ENCODE data around the gene OR2V2.
"Not testable (repeated sequence)": the region's sequence is repeated elsewhere in the genome, so short reads cannot be mapped to it uniquely, and the experiment has no call there.

Gene OR2V2

DNA sequence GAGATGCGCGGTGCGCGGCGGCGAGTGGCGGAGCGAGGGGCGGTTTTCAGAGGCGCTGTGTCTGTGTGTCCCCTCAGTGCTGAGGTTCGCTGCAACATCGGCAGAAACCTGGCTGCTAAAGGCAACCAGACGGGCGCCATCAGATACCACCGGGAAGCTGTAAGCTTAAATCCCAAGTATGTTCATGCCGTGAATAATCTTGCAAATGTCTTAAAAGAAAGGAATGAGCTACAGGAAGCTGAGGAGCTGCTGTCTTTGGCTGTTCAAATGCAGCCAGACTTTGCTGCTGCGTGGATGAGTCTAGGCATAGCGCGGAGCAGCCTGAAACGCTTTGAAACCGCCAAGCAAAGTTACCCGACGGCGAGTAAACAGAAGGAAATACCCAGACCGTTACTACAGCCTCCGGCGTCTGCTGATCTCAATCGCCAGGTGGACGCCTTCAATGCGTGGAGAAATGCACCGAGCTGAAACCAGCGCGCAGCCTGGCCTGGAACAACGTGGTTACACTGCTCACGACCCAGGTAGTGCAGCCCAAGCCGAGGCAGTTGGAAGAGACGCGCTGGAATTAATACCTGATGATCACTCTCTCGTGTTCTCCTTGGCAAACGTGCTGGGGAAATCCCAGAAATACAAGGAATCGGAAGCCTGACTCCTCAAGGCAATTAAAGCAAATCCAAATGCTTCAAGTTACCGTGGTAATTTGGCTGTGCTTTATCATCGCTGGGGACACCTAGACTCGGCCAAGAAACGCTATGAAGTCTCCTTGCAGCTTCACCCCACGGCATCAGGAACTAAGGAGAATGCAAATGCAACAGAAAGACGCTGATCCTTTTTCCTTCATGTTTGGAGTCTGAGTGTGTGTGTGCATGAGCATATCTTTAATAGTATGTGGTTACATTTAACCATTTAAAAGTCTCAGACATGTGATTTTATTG, 32.3 kb upstream of the OR2V2 start:
- no peak for DNase-seq (ENCODE audit: low read depth)

DNA sequence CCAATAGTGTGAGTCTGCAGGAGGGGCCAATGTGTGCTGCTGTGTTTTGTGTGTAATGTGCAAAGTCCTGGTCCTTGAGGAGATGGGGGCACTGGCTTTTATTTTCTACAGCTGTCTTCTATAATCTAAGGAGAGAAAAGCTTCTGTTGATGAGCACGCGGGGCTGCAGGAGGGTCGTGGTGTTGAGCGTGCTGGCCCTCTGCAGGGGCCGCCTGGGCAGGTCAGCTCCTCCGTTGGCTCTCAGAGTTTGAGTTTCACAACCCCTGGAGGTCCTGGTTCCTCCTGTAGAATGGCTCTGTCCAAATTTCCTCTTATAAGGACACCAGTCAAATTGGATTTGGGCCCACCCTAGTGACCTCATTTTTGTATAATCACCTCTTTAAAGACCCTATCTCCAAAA, 29.0 kb upstream of the OR2V2 start:
- DNase-seq (ENCODE audit: low read depth): no peak

DNA sequence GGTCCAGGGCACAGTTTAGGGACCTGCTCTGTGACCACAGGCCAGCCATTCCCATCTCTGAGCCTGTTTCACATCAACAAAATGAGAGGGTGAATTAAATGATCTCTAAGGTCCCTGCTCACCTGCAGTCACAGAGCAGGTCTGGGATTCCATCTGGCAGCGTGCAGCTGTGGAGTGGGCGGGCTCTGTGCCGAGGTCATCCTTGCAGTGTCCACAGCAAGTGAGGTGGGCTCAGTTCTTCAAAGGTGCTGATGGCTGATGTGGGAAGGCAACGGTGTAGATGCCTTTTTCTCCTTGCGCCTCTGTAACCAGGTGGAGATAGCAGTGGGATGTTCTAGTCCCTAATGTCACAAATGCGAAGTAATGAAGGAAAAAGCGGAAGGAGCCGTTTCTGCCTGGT, 28.3 kb upstream of the OR2V2 start:
- no peak for DNase-seq (ENCODE audit: low read depth)

DNA sequence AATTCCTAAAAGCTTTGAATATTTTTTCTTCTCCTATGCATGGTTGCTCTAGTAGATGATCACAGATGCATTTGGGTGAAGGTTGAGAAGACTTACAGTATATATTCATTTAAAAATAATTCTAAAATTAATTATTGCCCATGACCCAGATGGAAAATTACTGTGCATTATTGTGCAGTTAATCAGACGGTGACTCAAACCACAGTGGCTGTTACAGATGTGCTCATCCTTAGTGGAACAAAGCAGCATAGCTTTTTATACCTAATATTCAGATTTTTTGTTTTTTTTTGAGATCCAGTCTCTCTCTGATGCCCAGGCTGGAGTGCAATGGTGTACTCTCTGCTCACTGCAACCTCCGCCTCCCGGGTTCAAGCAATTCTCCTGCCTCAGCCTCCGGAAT, 27.1 kb upstream of the OR2V2 start:
- DNase-seq (ENCODE audit: low read depth): no peak

DNA sequence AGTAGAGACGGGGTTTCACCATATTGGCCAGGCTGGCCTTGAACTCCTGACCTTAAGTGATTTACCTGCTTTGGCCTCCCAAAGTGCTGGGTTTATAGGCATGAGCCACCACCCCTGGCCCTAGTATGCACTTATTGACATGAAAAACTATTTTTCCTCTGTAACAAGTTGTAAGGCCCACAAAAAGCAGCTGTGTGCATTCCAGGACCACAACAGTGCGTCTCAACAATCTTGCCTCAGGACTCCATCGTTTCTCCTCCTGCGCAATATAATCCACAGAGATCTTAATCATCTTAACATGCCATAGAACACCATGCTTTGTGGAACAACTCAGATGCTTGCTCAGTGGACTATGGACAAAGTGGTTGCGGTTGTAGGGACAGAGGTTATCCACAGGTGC, 26.6 kb upstream of the OR2V2 start:
- no peak for DNase-seq (ENCODE audit: low read depth)

DNA sequence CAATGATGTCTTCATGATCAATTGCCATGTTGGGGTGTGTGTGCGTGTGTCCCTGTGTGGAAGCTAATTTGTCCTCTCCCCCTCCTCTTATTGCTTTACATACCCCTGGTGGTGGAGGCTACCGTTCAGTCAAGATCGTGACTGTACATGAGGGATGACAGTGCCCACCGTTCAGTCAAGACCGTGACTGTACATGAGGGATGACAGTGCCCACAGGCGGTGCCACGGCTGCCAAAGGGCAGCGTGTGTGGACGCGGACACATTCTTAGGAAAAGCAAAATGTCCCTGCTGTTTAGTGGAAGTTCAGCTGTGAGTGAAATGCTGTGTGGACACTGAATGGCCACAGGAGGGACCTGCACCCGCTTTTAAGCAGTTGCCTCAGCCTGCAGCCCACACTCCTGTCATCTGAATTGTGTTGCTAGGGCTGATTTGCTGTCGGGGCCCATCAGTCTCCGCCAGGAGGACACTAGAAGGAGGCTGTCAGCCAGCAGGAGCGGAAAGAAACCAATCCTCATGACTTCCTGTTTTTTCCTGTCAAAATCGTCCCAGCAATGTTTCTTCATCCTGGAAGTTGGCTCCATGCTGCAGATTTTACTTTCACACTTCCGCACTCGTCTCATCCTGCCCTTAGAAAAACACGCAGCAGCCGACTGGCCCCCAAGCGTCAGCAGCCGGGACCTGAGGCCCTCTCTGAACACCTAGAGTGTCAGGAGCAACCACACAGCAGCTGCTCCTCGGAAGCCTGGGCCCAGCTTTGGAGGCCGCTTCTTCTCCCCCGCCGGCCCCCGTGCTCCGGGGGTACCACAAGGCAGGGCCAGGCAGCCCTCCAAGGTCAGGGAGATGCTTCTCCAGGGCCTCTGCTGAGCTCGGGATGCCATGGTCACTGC, 25.5 kb upstream of the OR2V2 start:
- DNase-seq (ENCODE audit: low read depth): no peak

DNA sequence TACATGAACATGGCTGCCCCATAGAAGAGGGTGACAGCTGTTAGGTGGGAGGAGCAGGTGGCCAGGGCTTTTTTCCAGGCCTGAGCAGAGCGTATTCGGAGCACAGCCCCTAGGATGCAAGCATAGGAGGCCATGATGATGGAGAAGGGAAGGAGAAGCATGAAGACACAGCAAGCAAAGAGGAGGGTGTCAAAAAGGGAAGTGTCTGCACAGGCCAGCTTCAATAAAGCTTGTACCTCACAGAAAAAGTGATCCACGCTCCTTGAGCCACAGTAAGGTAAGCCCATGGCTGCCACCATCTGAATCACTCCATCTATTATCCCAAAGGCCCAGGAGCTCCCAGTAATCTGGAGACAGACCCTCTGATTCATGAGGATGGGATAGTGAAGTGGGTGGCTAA, 22.9 kb upstream of the OR2V2 start:
- DNase-seq (ENCODE audit: low read depth): no peak

DNA sequence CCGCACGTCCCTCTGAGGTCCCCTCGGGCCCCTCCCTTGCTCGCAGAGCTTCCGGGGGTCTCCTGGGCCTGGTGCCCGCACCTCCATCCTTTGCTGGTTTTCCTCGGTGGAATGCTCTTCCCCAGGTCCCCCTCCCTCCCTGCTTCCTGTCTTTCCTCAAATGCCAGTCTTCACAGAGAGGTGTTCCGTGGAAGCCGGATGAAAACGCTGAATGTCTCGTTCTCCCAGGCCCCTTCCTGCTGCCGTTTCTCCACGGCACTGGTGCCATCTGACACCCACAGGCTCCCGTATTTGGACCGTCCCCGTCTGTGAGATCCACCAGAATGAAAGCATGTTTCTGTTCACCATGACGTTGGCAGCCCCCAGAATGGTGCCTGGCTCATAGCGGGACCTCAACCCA, 20.5 kb upstream of the OR2V2 start:
- DNase-seq (ENCODE audit: low read depth): no peak

DNA sequence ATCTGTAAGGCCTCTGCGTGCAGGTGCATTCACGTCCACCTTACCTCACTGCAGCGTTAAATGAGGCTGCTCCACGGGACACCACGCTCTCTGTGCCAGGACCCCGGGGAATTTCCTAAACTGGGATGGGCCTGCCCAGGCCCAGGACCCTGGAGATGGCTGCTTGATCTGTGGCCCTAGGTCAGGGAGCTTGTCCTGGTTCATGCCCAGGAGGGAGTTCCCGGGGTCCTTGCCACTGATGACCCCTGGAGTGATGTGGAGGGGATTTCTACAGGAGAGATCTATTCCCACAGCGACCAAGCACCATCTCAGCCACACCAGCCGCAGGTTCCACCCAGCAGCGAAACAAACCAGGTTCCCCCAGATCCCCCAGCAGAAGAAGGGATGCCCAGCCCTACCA, 19.9 kb upstream of the OR2V2 start:
- no peak for DNase-seq (ENCODE audit: low read depth)

DNA sequence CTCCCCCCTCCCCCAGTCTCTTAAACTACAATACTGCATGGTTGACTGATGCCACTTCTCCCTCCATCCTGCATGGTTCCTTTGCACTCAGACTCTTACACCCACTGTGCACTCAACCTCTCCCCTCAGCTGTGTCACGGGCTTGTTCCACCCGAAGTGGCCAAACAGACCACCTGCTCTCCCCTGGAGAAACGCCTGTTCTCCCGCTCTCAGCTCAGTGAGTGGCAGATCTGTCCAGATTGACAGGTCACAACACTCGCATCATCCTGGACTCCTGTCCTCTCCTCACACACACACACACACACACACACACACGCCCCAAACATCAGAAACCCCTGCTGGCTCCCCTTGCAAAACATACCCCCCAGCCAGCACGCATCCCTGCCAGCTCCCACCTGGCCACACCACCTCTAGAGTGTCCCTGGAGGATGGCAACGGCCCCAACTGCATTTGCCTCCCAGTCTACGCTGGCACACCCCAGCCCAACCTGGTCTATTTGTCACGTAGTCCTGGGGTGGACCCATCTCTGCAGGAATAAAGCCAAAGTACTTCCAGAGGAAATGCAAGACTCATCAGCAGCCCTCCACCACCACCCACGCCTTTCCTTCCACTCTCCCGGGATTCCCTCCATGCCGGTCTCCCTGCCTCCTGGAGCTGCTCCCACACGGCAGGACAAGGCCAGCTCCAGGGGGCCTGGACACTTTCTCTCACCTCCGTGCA, 19.3 kb upstream of the OR2V2 start:
- DNase-seq (ENCODE audit: low read depth): no peak

DNA sequence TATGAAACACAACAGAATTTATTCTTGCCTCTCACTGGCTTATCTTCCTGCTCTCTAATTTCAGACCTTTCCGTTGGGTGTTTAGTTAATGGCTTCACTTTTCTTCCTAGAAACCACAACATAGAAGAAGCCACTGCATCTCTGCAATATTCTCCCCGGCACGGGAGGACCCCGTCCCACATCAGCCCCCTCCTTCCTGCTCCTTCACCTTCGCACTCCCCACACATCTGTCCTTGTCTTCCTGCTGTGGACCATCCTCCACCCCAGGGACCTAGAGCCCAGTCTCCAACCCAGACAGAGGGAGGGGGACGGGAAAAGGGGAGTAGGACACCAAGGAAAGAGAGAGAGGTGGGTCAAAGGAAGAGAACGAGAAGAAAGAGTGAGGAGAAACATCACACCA, 17.8 kb upstream of the OR2V2 start:
- no peak for DNase-seq (ENCODE audit: low read depth)

DNA sequence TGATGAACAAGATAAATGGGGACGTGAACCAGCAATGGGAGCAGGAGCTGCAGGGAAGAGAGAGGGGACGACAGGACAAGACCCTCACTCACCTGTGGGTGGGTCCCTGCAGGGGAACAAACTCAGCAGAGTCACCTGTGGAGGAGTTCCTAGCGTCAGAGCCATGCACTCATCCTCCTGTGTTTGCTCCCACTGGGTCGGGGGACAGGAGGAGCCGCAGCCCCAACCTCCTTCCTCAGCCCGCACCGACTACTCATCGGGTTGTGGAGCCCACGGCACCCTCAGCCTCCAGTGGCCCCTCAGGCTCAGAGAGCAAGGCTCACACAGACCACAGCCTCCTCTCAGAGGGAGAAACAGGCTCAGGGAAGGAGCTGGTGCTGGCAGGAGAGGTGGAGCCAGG, 17.3 kb upstream of the OR2V2 start:
- DNase-seq (ENCODE audit: low read depth): not testable (repeated sequence)

DNA sequence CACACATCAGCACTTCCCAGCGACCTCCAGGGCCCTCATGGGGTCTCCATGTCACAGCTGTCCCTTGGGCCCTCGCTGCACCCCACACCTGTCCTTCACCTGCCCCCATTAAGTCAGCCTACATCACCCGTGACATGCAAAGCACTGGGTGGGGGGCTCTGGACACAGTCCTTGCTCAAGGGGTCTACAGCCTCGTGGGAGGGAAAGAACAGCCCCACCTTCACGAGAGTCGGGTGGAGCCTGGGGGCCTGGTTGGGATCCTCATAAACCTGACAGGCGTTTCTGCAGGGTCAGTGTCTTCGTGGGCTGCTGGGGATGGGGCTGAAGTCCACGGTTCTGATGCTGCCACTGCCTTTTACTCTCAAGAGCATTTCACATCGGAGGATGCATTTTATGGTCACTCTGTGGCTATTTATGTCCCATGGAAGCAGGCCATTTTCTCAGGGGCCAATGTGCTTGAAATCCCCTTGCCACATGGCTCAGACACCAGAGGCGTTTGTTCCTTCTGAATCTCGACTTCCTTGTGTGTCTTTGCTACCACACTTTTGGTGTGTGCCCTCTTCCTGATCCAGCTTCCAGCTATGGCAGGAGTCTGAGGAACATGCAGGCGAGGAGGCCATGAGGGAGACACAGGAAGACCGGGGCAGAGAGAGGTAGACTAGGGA, 16.4 kb upstream of the OR2V2 start, which contains the start of gene OR2V1:
Gene OR2V1, minus strand, starts transcription at position 338 of the 665 bp plus-strand sequence. CDS start 5,865 bp downstream, outside the sequence.
- no peak for DNase-seq (ENCODE audit: low read depth)

DNA sequence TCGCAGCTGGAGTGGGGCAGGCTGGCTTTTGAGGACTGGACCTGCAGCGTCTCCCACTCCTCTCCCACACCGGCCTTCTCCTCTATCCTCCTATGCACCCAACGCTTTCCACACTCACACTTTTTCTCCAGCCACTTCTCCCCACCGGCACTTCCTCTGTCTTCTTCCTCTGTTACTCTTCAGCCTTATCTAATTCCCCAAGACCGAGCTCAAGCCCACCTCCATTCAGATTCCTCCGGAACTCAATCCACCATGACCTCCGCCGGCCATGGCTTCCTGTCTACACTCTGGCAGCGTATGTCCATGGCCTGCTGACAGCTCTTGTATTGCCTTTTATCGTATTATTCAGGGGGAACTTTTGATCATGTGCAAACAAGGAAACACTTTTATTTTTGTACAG, 15.9 kb upstream of the OR2V2 start:
- DNase-seq (ENCODE audit: low read depth): no peak

DNA sequence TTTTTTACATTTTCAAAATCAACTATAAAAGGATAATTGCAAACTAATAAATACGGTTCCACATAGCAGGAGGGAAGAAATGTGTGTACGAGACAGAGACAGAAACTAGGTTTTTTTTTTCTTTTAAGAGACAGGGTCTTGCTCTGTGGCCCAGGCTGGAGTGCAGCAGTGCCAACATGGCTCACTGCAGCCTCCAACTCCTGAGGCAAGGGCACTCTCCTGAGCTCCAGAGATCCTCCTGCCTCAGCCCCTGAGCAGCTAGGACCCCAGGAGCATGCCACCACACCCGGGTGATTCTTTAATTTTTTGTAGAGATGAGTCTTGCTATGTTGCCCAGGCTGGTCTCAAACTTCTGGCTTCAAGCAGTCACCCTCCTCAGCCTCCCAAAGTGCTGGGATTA, 14.3 kb upstream of the OR2V2 start:
- DNase-seq (ENCODE audit: low read depth): no peak

DNA sequence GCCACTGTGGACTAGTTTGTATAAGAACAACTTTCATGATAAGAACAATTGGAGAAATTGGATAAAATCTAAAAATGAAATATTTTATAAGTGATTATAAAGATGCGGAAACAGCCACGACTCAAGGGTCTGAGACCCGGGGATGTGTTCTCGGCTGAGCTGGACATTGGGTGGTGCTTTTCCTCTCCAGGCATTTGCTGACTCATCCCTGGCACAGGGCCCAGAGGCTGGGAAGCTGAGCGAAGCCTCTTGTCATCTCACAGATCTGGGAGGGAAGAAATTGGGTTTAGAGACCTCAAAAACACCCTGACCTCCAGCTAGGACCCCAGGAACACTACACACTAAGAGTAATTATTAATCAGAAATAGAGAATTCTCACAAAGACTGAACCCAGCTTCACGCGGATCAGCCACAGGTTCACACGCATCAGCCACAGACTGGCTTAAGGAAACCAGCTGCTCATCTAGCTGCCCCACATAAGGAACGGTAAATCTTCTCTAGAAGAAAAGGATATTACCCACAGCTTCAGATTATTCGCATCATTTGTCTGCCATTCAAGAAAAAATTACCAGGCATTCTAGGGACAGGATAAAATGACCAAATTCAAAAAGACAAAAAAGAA, 13.7 kb upstream of the OR2V2 start:
- DNase-seq (ENCODE audit: low read depth): no peak

DNA sequence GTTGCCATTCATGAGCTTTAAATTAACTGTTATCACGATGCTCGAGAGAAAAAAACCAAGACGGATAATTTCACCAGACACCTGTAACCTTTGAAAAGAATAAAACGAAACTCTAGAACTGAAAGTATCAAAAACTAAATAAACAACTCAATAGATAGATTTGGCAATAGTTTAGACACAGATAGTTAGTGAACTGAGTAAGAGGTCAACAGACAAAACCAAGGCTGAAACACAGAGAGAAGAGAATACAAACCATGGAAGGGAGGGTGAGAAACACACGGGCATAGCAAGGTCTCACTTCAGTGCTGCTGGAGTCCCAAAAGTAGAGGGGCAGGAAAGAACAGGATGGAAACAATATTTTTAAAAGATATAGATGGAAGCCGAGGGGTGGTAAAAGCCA, 13.1 kb upstream of the OR2V2 start:
- no peak for DNase-seq (ENCODE audit: low read depth)

DNA sequence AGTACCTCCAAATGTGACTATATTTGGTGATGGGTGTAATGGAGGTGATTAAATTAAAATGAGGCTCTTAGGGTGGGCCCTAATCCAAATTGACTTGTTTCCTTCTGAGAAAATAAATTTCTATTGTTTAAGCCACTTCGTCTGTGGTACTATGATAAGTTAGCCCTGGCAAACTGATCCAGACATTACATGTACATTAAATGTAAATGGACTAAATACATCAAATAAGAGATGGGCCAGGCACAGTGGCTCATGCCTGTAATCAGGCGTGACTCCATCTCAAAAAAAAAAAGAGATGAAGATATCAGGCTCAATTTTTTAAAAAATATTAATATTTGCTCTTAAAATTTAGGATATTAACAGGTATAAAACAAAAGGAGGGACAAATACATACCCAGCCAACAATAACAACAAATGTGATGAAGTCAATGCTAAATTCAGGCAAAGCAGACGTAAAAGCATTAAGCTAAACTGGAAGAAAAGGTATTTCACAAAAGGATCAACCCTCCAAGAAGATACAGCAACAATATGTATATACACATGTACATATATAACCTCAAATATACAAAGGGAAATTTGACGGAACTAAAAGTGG, 10.9 kb upstream of the OR2V2 start:
- no peak for DNase-seq (ENCODE audit: low read depth)

DNA sequence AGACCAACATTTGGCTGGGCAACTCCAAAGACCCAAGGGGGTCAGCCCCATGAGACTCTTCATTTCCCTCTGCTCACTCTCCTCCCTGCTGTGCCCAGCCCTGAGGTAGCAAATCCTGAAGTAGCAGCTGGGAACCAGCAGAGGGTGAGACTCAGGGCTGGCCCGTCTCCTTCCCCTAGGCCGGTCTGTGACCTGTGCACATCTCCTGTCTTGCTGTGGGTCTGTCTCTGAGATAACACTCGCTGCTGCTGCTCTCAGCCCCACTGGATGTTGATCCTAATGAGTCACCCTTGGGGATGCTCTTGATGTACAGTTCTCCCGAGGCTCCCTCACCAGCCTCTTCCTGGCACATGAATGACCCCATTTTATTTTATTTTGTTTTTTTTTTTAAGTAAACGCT, 9.1 kb upstream of the OR2V2 start:
- DNase-seq (ENCODE audit: low read depth): no peak

DNA sequence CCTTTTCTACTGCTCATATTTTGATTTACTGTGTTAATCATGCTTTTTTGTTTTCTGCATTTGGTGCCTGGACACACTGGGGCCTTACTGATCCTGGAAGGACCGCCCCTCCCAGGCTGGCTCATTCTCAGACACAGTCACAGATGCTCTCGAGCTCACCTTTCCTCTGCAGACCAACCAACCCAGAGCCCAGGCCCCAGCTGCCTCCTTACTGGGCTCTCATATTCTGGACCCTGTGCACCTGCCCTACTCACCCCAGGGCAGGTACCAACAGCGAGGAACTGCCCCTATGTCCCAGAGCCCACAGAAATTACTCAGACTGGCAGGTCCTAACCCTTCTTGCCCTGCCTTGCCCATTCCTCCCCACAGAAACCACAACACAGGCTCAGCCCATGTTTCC, 6.6 kb upstream of the OR2V2 start:
- DNase-seq (ENCODE audit: low read depth): no peak

DNA sequence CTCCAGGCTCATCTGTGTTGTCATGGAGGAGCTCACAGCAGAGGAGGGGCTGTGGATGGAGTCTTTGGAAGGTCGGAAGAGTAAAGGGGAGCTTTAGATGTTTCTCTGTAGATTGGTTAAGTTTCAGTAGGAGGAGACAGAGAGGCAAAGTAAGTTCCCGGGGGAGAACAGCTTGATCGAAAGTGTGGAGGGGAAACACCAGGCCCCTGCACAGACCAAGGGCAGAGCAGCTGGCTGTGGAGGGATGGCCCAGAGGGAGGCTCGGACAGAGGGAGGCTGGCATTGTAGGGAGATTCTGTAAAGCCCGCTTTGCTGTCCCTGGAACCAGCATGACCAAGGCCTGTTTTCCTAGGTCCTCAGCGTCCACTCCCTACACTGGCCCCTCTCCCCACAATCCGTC, 5.3 kb upstream of the OR2V2 start:
- no peak for DNase-seq (ENCODE audit: low read depth)
